Mesendoderm (in vitro differentiated cells): ENCODE data around the gene ALG10B.
"Not testable (repeated sequence)": the region's sequence is repeated elsewhere in the genome, so short reads cannot be mapped to it uniquely, and the experiment has no call there.

Source experiments
- DNase-seq: peaks from one replicate; pipeline ENCODE4 v3.0.0; 2013
- H2AK5ac ChIP-seq: 2 replicates; pipeline ENCODE4 v1.6.1; 2013; ENCODE audit warnings: low read length, inconsistent platforms
- H2BK120ac ChIP-seq: 2 replicates; pipeline ENCODE4 v1.6.1; 2013; ENCODE audit warnings: low read depth, mild to moderate bottlenecking, low read length, moderate library complexity, mixed read lengths
- H2BK15ac ChIP-seq: replicated peaks from 2 replicates; pipeline ENCODE4 v1.6.1; 2013; ENCODE audit warnings: low read depth, mild to moderate bottlenecking, moderate library complexity
- H2BK5ac ChIP-seq: 2 replicates; pipeline ENCODE4 v1.6.1; 2013; ENCODE audit warnings: low read length, inconsistent platforms
- H3K18ac ChIP-seq: 2 replicates; pipeline ENCODE4 v1.6.1; 2013; ENCODE audit warnings: mild to moderate bottlenecking, low read length, mixed read lengths
- H3K23ac ChIP-seq: one replicate; pipeline ENCODE4 v1.6.1; 2013; ENCODE audit warnings: low read length
- H3K27ac ChIP-seq: 2 replicates; pipeline ENCODE4 v1.5.1; 2013; ENCODE audit warnings: low read depth, mild to moderate bottlenecking, inconsistent platforms, low read length, moderate library complexity
- H3K27me3 ChIP-seq: 2 replicates; pipeline ENCODE4 v1.6.1; 2013; ENCODE audit warnings: low read length, control low read depth, mild to moderate bottlenecking, inconsistent platforms; ENCODE audit not compliant: insufficient read depth, poor library complexity
- H3K36me3 ChIP-seq: 2 replicates; pipeline ENCODE4 v1.6.1; 2013; ENCODE audit warnings: low read length, inconsistent platforms; ENCODE audit not compliant: control insufficient read depth, insufficient read depth
- H3K4ac ChIP-seq: one replicate; pipeline ENCODE4 v1.6.1; 2013; ENCODE audit warnings: low read depth, mild to moderate bottlenecking, low read length, moderate library complexity
- H3K4me1 ChIP-seq: 2 replicates; pipeline ENCODE4 v1.6.1; 2013; ENCODE audit warnings: low read depth, low read length, inconsistent platforms; ENCODE audit not compliant: control insufficient read depth
- H3K4me2 ChIP-seq: 2 replicates; pipeline ENCODE4 v1.6.1; 2013; ENCODE audit warnings: low read length
- H3K4me3 ChIP-seq: 2 replicates; pipeline ENCODE4 v1.5.1; 2013; ENCODE audit warnings: mild to moderate bottlenecking, low read length
- H3K56ac ChIP-seq: one replicate; pipeline ENCODE4 v1.6.1; 2013; ENCODE audit warnings: low read length
- H3K79me1 ChIP-seq: 2 replicates; pipeline ENCODE4 v1.6.1; 2013; ENCODE audit warnings: low read length, inconsistent platforms
- H3K79me2 ChIP-seq: 2 replicates; pipeline ENCODE4 v1.6.1; 2013; ENCODE audit warnings: mild to moderate bottlenecking, low read length; ENCODE audit not compliant: control insufficient read depth, insufficient read depth
- H3K9ac ChIP-seq: 2 replicates; pipeline ENCODE4 v1.6.1; 2013; ENCODE audit warnings: low read length, inconsistent platforms
- H4K5ac ChIP-seq: one replicate; pipeline ENCODE4 v1.6.1; 2013; ENCODE audit warnings: low read length
- H4K8ac ChIP-seq: one replicate; pipeline ENCODE4 v1.6.1; 2013; ENCODE audit warnings: low read depth, mild to moderate bottlenecking, control low read depth, low read length, moderate library complexity
- whole genome bisulfite sequencing: extraction: QIAGEN DNeasy Blood & Tissue Kit; methylation state at CpG from one replicate; pipeline ENCODE4 v1.1.7; 2013; ENCODE audit warnings: low lambda C conversion rate, missing lambda C conversion rate; ENCODE audit not compliant: insufficient coverage; ENCODE audit errors: extremely low coverage; 5-methylcytosine and 5-hydroxymethylcytosine counted together

ALG10B gene

DNA sequence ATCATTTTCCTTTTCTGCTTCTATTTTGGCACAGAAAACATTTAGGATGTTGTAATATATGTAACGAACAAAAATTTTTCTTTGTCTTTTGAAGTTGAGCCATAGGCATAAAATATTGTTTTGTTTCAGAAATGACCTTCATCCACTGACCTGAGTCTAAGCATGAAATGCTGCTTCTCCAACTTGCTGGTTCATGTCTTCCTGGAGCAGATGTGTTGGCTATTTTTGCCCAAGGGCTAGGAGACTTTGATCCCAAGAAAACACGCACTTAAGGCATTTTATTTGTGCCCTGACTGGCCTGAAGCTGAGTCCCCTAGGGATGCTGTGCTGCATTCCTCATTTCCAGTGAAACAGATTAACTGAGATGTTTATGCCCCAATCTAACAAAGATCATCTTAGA, 27.2 kb upstream of the ALG10B start:
- no peak for DNase-seq
- Histone ChIP-seq H3K36me3 (no peaks in the 10 kb centered on the region), H3K27ac (no peak overlapping the region), H3K4me3 (no peak overlapping the region), H2BK15ac (no peak overlapping the region), H3K23ac (no peak overlapping the region), H3K56ac (no peak overlapping the region), H2AK5ac (no peak overlapping the region), H3K4ac (no peak overlapping the region), H4K5ac (no peak overlapping the region), H4K8ac (no peak overlapping the region), H3K4me1 (no peaks in the 10 kb centered on the region), H3K79me2 (no peaks in the 10 kb centered on the region), H3K18ac (no peak overlapping the region), H2BK120ac (no peak overlapping the region), H3K4me2 (no peak overlapping the region), H3K27me3 (no peaks in the 10 kb centered on the region), H2BK5ac (no peak overlapping the region), H3K79me1 (no peaks in the 10 kb centered on the region), H3K9ac (no peak overlapping the region)
- no CpG with 5 or more reads among the region's 2 CpGs for WGBS

DNA sequence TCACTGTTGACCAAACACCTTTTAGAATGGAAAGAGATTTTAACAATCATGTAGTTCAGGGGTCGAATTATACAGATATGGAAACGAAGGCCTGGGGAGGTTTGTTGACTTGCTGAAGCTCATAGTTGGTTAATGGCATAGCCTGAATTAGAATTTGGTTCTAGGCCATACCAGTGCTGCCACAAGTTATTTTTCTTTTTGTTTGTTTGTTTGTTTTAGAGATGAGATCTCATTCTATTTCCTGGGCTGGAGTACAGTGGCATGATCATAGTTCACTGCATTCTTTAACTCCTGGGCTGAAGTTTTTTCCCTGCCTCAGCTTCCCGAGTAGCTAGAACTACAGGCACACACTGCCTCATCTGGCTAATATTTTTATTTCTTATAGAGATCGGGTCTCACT, 25.4 kb upstream of the ALG10B start:
- H3K18ac ChIP-seq: no peak overlapping the region
- H3K79me2 ChIP-seq: no peaks in the 10 kb centered on the region
- H3K4me1 ChIP-seq: no peaks in the 10 kb centered on the region
- no peaks in the 10 kb centered on the region for H3K79me1 ChIP-seq
- no CpG with 5 or more reads among the region's 4 CpGs for WGBS
- no peak overlapping the region for H3K56ac ChIP-seq
- no peak overlapping the region for H3K4ac ChIP-seq
- H4K8ac ChIP-seq: no peak overlapping the region
- no peak overlapping the region for H4K5ac ChIP-seq
- no peak overlapping the region for H3K27ac ChIP-seq
- no peak overlapping the region for H2BK5ac ChIP-seq
- H3K4me3 ChIP-seq: no peak overlapping the region
- H3K36me3 ChIP-seq: no peaks in the 10 kb centered on the region
- no peak overlapping the region for H2BK15ac ChIP-seq
- no peaks in the 10 kb centered on the region for H3K27me3 ChIP-seq
- no peak for DNase-seq
- H3K23ac ChIP-seq: no peak overlapping the region
- H3K9ac ChIP-seq: no peak overlapping the region
- H2AK5ac ChIP-seq: no peak overlapping the region
- no peak overlapping the region for H2BK120ac ChIP-seq
- no peak overlapping the region for H3K4me2 ChIP-seq

DNA sequence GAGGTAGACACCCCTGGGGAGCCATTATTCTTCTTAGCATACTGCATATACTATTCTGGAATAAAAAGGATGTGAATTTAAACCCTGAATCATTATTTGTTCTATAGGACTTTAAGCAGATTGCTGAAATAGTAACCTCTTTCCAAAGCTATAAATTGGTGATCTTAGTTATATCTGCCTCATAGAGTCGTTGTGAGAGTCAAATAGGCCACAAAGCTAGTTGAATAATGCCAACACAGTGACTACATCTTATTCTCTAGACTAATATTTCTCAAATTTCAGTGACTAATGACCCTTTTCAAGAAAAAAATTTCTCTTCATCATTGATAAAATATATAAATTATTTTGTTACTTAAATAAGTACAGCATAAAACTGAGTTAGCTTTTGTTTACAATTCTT, 13.6 kb upstream of the ALG10B start:
- H3K27me3 ChIP-seq, H3K79me1 ChIP-seq, H3K56ac ChIP-seq, H3K4me2 ChIP-seq, H2AK5ac ChIP-seq, H3K4me3 ChIP-seq, H4K8ac ChIP-seq, H3K18ac ChIP-seq, DNase-seq, H3K79me2 ChIP-seq, H2BK120ac ChIP-seq, H3K9ac ChIP-seq, H3K23ac ChIP-seq, H2BK15ac ChIP-seq, H3K4me1 ChIP-seq, H3K4ac ChIP-seq, H2BK5ac ChIP-seq, H3K27ac ChIP-seq, H4K5ac ChIP-seq, H3K36me3 ChIP-seq: not testable (repeated sequence)
- no CpG with 5 or more reads among the region's 1 CpG for WGBS

DNA sequence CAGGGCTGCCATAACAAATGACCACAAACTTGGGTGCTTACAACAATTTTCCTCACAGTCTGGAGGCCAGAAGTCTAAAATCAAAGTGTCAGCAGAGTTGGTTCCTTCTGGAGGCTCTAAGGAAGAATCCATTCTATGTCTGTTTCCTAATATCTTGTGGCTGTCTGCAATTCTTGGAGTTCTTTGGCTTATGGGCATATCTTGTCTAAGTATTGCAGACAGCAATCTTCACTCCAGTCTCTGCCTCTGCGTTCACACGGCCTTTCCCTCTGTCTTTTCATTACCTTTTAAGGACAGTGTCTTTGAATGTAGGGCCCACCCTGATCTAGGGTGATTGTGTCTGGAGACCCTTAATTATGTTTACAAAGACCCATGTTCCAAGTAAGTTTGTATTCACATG, 5.4 kb downstream of the ALG10B start:
- DNase-seq, H2BK15ac ChIP-seq, H3K23ac ChIP-seq, H3K4me1 ChIP-seq, H3K9ac ChIP-seq, H2AK5ac ChIP-seq, H3K79me2 ChIP-seq, H2BK5ac ChIP-seq, H4K8ac ChIP-seq, H3K18ac ChIP-seq, H4K5ac ChIP-seq, H2BK120ac ChIP-seq, H3K27me3 ChIP-seq, H3K27ac ChIP-seq, H3K4ac ChIP-seq, H3K79me1 ChIP-seq, H3K56ac ChIP-seq, H3K36me3 ChIP-seq, H3K4me2 ChIP-seq, H3K4me3 ChIP-seq: not testable (repeated sequence)
- WGBS: no CpG with 5 or more reads among the region's 2 CpGs

DNA sequence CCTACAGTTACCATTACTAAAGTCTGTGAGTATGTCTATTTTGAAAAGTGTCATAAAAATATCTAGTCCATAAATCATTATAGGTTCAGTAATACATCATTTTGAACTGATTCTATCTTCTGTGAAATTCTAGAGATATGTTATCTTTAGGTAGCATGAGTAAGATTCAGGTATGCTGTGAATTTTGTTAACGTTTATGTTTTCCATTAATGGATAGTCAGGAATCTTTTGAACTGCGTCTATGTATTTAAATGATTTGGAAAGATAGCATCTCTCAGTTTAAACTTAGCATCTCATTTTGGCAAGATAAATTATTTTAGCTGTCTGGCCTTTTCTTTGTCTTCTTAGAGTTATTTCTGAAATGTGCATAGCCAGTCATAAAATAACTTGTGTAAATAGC, 8.3 kb downstream of the ALG10B start:
- Histone ChIP-seq H3K79me1 (no peaks in the 10 kb centered on the region), H3K18ac (no peak overlapping the region), H3K79me2 (no peaks in the 10 kb centered on the region), H2BK5ac (no peak overlapping the region), H4K5ac (no peak overlapping the region), H3K56ac (no peak overlapping the region), H2BK15ac (no peak overlapping the region), H3K4me3 (no peak overlapping the region), H2BK120ac (no peak overlapping the region), H2AK5ac (no peak overlapping the region), H3K4me2 (no peak overlapping the region), H3K9ac (no peak overlapping the region), H4K8ac (no peak overlapping the region), H3K36me3 (no peaks in the 10 kb centered on the region), H3K27me3 (no peaks in the 10 kb centered on the region), H3K4ac (no peak overlapping the region), H3K23ac (no peak overlapping the region), H3K4me1 (no peaks in the 10 kb centered on the region), H3K27ac (no peak overlapping the region)
- no peak for DNase-seq
- WGBS: no CpG with 5 or more reads among the region's 2 CpGs

DNA sequence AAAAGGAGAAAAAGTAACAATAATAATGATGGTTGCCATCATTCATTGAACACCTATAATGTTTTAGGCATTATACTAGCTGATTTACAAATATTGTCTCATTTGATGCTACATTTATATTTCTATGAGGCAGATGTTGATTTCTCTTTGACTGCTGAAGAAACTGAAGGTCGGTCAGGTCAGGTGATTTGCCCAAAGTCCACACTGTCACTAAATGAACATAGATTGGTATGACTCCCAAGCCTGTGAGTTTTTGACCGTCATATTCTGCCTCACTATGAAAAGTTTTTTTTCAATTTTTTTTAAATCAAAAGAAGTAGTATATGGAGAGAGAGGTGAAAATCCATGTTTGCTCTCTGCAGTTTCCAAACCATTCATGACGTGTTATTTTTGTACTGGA, 10.8 kb downstream of the ALG10B start:
- Histone ChIP-seq H3K36me3 (no peaks in the 10 kb centered on the region), H2BK120ac (no peak overlapping the region), H3K27ac (no peak overlapping the region), H3K79me1 (no peaks in the 10 kb centered on the region), H2BK5ac (no peak overlapping the region), H3K4me2 (no peak overlapping the region), H3K4me3 (no peak overlapping the region), H2BK15ac (no peak overlapping the region), H3K4ac (no peak overlapping the region), H4K8ac (no peak overlapping the region), H3K18ac (no peak overlapping the region), H3K27me3 (no peaks in the 10 kb centered on the region), H3K79me2 (no peaks in the 10 kb centered on the region), H3K23ac (no peak overlapping the region), H3K56ac (no peak overlapping the region), H3K9ac (no peak overlapping the region), H3K4me1 (no peaks in the 10 kb centered on the region), H4K5ac (no peak overlapping the region), H2AK5ac (no peak overlapping the region)
- WGBS: no CpG with 5 or more reads among the region's 3 CpGs
- no peak for DNase-seq
